Cardiac muscle cell (in vitro differentiated cells and primary cell): ENCODE data around the gene EVC2. TPM values are rescaled to one million over a fixed set of nuclear protein-coding genes. Genes with fewer than 3 reads are reported as not detected.

Experiments
- DNase-seq, 2 donors: peaks; one replicate each; pipeline versions ENCODE4 v3.0.0 to v3.0.0-alpha.2; 2010 to 2017; ENCODE audit warnings: low read depth in 1 of 2, low spot score in 1 of 2
- H3K27ac ChIP-seq: fragments of 200-600 bp; sonication (generic); 2 replicates; pipeline ENCODE4 v1.5.1; 2016
- H3K27me3 ChIP-seq: fragments of 200-600 bp; sonication (generic); 2 replicates; pipeline ENCODE4 v1.6.0; 2016; ENCODE audit warnings: control low read depth
- H3K36me3 ChIP-seq: fragments of 200-600 bp; sonication (generic); 2 replicates; pipeline ENCODE4 v1.5.1; 2016; ENCODE audit warnings: control low read depth
- H3K4me1 ChIP-seq: fragments of 200-600 bp; sonication (generic); 2 replicates; pipeline ENCODE4 v1.8.1; 2017; ENCODE audit warnings: low read depth, mild to moderate bottlenecking, mixed run types
- H3K4me3 ChIP-seq: fragments of 200-600 bp; sonication (generic); 2 replicates; pipeline ENCODE4 v1.5.1; 2016; ENCODE audit warnings: mild to moderate bottlenecking
- H3K9me3 ChIP-seq: fragments of 200-600 bp; sonication (generic); 2 replicates; pipeline ENCODE4 v1.5.1; 2017; ENCODE audit warnings: low read depth, mild to moderate bottlenecking, control low read depth
- CTCF ChIP-seq: IDR thresholded peaks from 2 replicates; pipeline ENCODE4 v1.5.1; 2012; ENCODE audit warnings: low read depth, mild to moderate bottlenecking, low read length
- polyA plus RNA-seq: library from polyadenylated mRNA; unstranded; fragments of >200 nt; fragmentation: Nextera tagmentation; extraction: Ambion mirVana; gene quantifications from 2 replicates; pipeline ENCODE4 v1.2.1, GENCODE V29; 2016
- total RNA-seq: library from RNA; depleted of rRNA; stranded (reverse); fragments of >200 nt; gene quantifications from 2 replicates; pipeline ENCODE4 v1.2.3, GENCODE V29; 2016

The EVC2 gene
- total and polyA plus RNA-seq, 2 experiments from 2014 or later = 2.0 to 3.1 TPM

GRCh38 chr4:5638976-5639375 lies 69.4 kb downstream of the EVC2 start:
- Histone ChIP-seq H3K9me3 (no peaks in the 10 kb centered on the region), H3K27ac (no peak overlapping the region)

GRCh38 chr4:5638316-5638715 lies 70.0 kb downstream of the EVC2 start:
- no peaks in the 10 kb centered on the region for H3K9me3 ChIP-seq
- DNase-seq = peak in 1 of 2 donors; percentile 26
- no peaks in the 10 kb centered on the region for H3K27me3 ChIP-seq
- no peak overlapping the region for H3K27ac ChIP-seq
- no peak for TF ChIP-seq CTCF
- H3K4me1 ChIP-seq = no peaks in the 10 kb centered on the region
- H3K4me3 ChIP-seq = no peak overlapping the region
- peaks cover 4% of the 10 kb centered on the region for H3K36me3 ChIP-seq

More at GRCh38 chr4:5638976-5639375, 69.4 kb downstream of the EVC2 start:
- no peaks in the 10 kb centered on the region for H3K27me3 ChIP-seq
- DNase-seq = peak in 1 of 2 donors; percentile 4
- no peak for TF ChIP-seq CTCF
- H3K4me1 ChIP-seq = no peaks in the 10 kb centered on the region
- H3K4me3 ChIP-seq = no peak overlapping the region
- peaks cover 4% of the 10 kb centered on the region for H3K36me3 ChIP-seq

GRCh38 chr4:5636766-5637670 lies 71.3 kb downstream of the EVC2 start:
- DNase-seq = no peak
- no peaks in the 10 kb centered on the region for H3K27me3 ChIP-seq
- no peak for TF ChIP-seq CTCF
- no peak overlapping the region for H3K27ac ChIP-seq
- peaks cover 4% of the 10 kb centered on the region for H3K36me3 ChIP-seq
- H3K4me1 ChIP-seq = no peaks in the 10 kb centered on the region
- H3K9me3 ChIP-seq = no peaks in the 10 kb centered on the region
- no peak overlapping the region for H3K4me3 ChIP-seq

- TF ChIP-seq CTCF = no peak
- no peak overlapping the region for H3K27ac ChIP-seq
- no peak overlapping the region for H3K4me3 ChIP-seq
- H3K4me1 ChIP-seq = no peaks in the 10 kb centered on the region
- H3K36me3 ChIP-seq = peaks cover 4% of the 10 kb centered on the region
- no peaks in the 10 kb centered on the region for H3K27me3 ChIP-seq
- peak in 1 of 2 donors; percentile 38 for DNase-seq
- H3K9me3 ChIP-seq = no peaks in the 10 kb centered on the region
These were observed 72.5 kb downstream of the EVC2 start for GRCh38 chr4:5635826-5636195.

- TF ChIP-seq CTCF = no peak
- H3K27ac ChIP-seq = no peak overlapping the region
These were observed 75.8 kb downstream of the EVC2 start for GRCh38 chr4:5632571-5632970.

More at GRCh38 chr4:5632571-5632970, 75.8 kb downstream of the EVC2 start:
- no peaks in the 10 kb centered on the region for H3K9me3 ChIP-seq
- H3K4me1 ChIP-seq = no peaks in the 10 kb centered on the region
- no peak overlapping the region for H3K4me3 ChIP-seq
- DNase-seq = no peak
- no peaks in the 10 kb centered on the region for H3K36me3 ChIP-seq
- no peaks in the 10 kb centered on the region for H3K27me3 ChIP-seq
